ENCODE data around the gene SNF8.

GRCh38 chr17:48990882-48991357 lies 46.3 kb upstream of the SNF8 start:
- TF ChIP-seq CTCF (IDR thresholded peaks at IDR 0.05): no peak
- TF ChIP-seq POLR2AphosphoS5 (IDR thresholded peaks at IDR 0.05; ENCODE audit: low read depth, low read length): no peak
- no peak for TF ChIP-seq SIN3A (IDR thresholded peaks at IDR 0.05; ENCODE audit: borderline replicate concordance, insufficient read depth, low read depth, low read length)
- no peak for TF ChIP-seq TCF7L2 (IDR thresholded peaks at IDR 0.05; ENCODE audit: low read depth, low read length)
